SJSA1 (cell line): ENCODE measurements around the gene SDHD. TPM values are rescaled to one million over a fixed set of nuclear protein-coding genes. Genes with fewer than 3 reads are reported as not detected.
"Not testable (repeated sequence)": the region's sequence is repeated elsewhere in the genome, so short reads cannot be mapped to it uniquely, and the experiment has no call there.

ENCODE experiments used
- DNase-seq, 2 experiments: peaks; one replicate each; pipeline ENCODE4 v3.0.0-alpha.2; 2015 to 2020; ENCODE audit warnings: low spot score in 2 of 2, low read depth in 1 of 2
- H3K27ac ChIP-seq: fragments of 250-450 bp; sonication (Bioruptor Pico); 2 replicates; pipeline ENCODE4 v1.5.1; 2020; ENCODE audit warnings: mild to moderate bottlenecking, moderate library complexity
- H3K27me3 ChIP-seq: fragments of 250-450 bp; sonication (Bioruptor Pico); replicated peaks from 2 replicates; pipeline ENCODE4 v1.5.1; 2020; ENCODE audit warnings: mild to moderate bottlenecking, moderate library complexity
- H3K36me3 ChIP-seq: fragments of 250-450 bp; sonication (Bioruptor Pico); 2 replicates; pipeline ENCODE4 v1.5.1; 2020; ENCODE audit warnings: mild to moderate bottlenecking
- H3K4me1 ChIP-seq: fragments of 250-450 bp; sonication (Bioruptor Pico); replicated peaks from 2 replicates; pipeline ENCODE4 v1.6.1; 2021; ENCODE audit warnings: mild to moderate bottlenecking
- H3K4me3 ChIP-seq: fragments of 250-450 bp; sonication (Bioruptor Pico); 2 replicates; pipeline ENCODE4 v1.5.1; 2020; ENCODE audit warnings: mild to moderate bottlenecking
- H3K9me3 ChIP-seq: fragments of 250-450 bp; sonication (Bioruptor Pico); replicated peaks from 2 replicates; pipeline ENCODE4 v1.5.1; 2020; ENCODE audit warnings: mild to moderate bottlenecking
- total RNA-seq: library from RNA; depleted of rRNA; stranded (reverse); fragments of >200 nt; shearing (Covaris generic); gene quantifications from 2 replicates; pipeline ENCODE4 v1.2.3, GENCODE V29; 2014; rRNA removed

The SDHD gene
- 52.2 and 92.2 TPM in 2 replicates for total RNA-seq

DNA sequence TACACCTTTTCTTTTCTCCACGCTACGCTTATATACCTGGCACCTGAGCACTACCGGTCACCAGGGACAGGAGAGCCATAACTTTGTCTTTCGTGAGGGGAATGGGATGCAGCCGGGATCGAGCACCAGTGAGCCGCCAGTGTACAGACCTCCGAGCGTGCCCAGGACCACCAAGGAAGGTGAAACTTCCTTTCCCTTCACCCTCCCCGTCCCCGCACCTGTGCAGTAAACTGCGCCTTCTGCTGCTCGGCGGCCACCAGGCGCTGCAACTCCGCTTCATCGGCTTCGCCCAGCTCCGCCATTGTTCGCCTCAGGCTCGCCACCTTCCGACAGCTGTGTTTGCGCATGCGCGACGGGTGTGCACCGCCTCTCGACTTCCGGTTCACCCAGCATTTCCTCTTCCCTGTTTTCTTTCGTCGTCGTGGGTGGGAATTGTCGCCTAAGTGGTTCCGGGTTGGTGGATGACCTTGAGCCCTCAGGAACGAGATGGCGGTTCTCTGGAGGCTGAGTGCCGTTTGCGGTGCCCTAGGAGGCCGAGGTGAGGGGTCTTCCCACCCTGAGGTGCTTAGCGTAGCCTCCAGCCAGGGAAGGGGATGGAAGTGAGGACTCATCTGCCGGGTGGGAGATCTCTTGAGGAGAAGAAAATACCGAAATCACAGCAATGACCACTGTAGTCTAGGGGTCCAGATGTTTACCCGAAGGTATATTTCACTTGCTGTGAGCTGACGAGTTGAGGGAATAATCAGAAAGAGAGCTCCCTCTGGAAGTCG, at the start of gene SDHD, which contains the start of gene TIMM8B:
TSS of gene SDHD (plus strand) at position 452 of the 770 bp plus-strand sequence. CDS start at position 487, 35 bp downstream.
TSS of gene TIMM8B (minus strand) at position 335 of the 770 bp plus-strand sequence. CDS start at position 302, 33 bp downstream.
- Histone ChIP-seq H3K27me3 (no peaks in the 10 kb centered on the region), H3K4me3 (peak within 1 kb of the TSS; percentile 64), H3K36me3 (peaks cover 65% of the 10 kb centered on the region), H3K9me3 (no peaks in the 10 kb centered on the region), H3K27ac (peak within 1 kb of the TSS; percentile 53), H3K4me1 (peaks cover 16% of the 10 kb centered on the region)
- peak; percentile 80 to 90 for DNase-seq

DNA sequence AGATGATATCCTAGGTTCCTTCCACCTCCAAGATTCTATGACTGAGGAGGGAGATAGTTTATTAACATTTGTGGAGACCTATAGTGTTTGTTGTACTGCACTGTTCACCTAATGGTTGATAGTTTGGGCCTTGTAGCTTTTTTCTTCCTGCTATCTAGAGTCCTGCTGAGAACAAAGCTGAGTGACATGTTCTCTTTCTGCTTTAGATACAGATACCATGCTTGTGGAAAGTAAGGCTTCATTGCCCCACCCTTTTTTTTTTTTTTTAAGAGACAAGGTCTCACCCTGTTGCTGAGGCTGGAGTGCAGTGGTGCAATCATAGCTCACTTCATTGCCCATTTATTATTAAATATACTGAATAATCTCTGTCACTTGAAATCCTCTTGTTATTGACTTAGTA, 49.1 kb upstream of the SDHD start:
- H3K27me3 ChIP-seq: no peaks in the 10 kb centered on the region
- no peak overlapping the region for H3K27ac ChIP-seq
- H3K36me3 ChIP-seq: peaks cover 3% of the 10 kb centered on the region; the same call in 1 of the 2 replicates

DNA sequence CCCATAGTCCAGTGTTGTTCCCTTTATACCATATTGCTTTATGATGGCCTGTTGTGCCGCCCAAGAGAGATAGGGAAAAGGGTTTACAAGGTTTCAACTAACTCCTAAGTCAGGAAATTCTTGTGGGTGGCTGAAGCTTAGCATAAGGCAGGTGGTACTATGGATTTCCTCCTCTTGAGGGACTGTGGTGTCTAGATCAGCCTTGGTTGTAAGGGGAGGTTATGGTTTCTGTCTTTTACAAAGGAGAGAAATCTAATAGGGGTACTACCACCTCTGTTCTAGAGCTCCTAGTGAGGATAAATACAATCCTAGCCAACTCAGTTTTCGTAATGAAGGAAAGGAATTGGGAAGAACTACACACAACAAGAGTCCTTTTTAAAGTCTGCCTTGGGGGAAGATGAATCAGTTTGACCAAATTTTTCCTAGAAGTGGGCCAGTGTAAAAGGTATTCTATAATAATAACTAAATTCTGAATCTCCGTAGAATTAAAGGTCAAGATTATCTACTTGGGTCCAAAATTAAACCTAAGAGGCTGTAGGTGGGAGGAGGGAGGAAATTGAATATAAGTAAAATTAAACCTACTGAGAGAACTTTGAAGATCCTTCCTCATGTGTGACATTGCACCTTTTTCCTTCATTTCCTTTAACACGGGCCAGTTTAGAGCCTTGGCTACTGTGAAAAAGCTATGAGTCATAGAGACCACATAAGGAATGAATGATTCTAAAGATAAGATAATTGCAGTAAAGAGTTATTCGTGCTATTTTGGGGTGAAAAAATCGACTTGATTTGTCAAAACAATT, 44.3 kb upstream of the SDHD start:
- Histone ChIP-seq H3K9me3 (no peaks in the 10 kb centered on the region), H3K36me3 (peaks cover 7% of the 10 kb centered on the region; the same call in 1 of the 2 replicates), H3K27ac (no peak overlapping the region), H3K27me3 (no peaks in the 10 kb centered on the region), H3K4me3 (no peak overlapping the region), H3K4me1 (peaks cover 4% of the 10 kb centered on the region; the same call in 1 of the 2 replicates)
- DNase-seq: no peak

More for the DNA sequence above, 49.1 kb upstream of the SDHD start:
- no peak for DNase-seq
- no peak overlapping the region for H3K4me3 ChIP-seq
- no peaks in the 10 kb centered on the region for H3K9me3 ChIP-seq
- peaks cover 4% of the 10 kb centered on the region; the same call in 1 of the 2 replicates for H3K4me1 ChIP-seq

DNA sequence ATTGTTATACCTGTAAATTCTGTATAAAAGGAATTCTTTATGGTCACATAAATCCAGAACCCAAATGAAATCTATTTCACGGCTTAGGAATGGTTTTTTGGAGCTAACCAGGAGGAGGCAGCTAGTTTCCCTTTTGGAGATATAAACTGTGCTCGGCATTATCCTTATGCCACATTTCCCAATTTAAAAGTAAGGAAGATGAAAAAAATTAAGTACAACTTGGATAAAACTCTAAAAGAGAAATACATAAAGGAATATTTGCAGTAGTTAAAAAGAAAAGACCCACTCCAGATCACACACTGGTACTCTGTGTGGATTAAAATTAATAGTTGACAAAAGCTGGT, 43.7 kb upstream of the SDHD start:
- Histone ChIP-seq H3K27ac (no peak overlapping the region), H3K27me3 (no peaks in the 10 kb centered on the region), H3K4me3 (no peak overlapping the region), H3K4me1 (peaks cover 4% of the 10 kb centered on the region; the same call in 1 of the 2 replicates), H3K9me3 (no peaks in the 10 kb centered on the region), H3K36me3 (peaks cover 7% of the 10 kb centered on the region; the same call in 1 of the 2 replicates)
- DNase-seq: no peak

DNA sequence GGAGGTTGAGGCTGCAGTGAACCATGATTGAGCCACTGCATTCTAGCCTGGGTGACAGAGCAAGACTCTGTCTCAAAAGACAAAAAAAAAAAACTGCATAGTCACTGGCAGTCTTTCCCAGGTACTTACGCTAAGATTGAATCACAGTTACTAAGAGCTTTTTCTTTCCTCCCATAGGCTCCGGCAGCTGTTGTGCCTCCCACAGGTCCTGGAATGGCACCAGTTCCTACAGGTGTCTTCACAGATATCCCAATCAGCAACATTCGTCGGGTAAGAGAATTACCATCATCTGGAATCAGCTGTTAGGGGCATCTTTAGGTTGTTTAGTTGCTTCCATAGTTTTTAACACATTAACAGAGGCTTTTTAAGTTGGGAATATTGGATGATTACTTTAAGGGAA, 41.7 kb upstream of the SDHD start:
- Histone ChIP-seq H3K27me3 (no peaks in the 10 kb centered on the region), H3K4me1 (peaks cover 9% of the 10 kb centered on the region), H3K27ac (no peak overlapping the region), H3K9me3 (no peaks in the 10 kb centered on the region), H3K36me3 (0 out of 2 replicates have a peak, but pooled peaks cover 13% of the 10 kb centered on the region), H3K4me3 (no peak overlapping the region)
- no peak for DNase-seq

DNA sequence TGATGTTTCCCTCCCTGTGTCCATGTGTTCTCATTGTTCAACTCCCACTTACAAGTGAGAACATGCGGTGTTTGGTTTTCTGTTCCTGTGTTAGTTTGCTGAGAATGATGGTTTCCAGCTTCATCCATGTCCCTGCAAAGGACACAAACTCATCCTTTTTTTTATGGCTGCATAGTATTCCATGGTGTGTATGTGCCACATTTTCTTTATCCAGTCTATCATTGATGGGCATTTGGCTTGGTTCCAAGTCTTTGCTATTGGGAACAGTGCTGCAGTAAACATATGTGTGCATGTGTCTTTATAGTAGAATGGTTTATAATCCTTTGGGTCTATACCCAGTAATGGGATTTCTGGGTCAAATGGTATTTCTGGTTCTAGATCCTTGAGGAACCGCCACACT, 40.0 kb upstream of the SDHD start:
- 0 out of 2 replicates have a peak, but pooled peaks cover 13% of the 10 kb centered on the region for H3K36me3 ChIP-seq

DNA sequence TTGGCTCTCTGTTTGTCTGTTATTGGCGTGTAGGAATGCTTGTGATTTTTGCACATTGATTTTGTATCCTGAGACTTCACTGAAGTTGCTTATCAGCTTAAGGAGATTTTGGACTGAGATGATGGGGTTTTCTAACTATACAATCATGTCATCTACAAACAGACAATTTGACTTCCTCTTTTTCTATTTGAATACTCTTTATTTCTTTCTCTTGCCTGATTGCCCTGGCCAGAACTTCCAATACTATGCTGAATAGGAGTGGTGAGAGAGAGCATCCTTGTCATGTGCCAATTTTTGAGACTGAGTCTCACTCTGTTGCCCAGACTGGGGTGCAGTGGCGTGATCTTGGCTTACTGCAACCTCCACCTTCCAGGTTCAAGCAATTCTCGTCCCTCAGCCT, 38.4 kb upstream of the SDHD start:
- not testable (repeated sequence) for DNase-seq, H3K4me1 ChIP-seq, H3K27me3 ChIP-seq, H3K4me3 ChIP-seq, H3K27ac ChIP-seq, H3K9me3 ChIP-seq
- peaks cover 13% of the 10 kb centered on the region; the same call in 1 of the 2 replicates for H3K36me3 ChIP-seq

More for the DNA sequence above, 40.0 kb upstream of the SDHD start:
- not testable (repeated sequence) for H3K27ac ChIP-seq, H3K4me3 ChIP-seq, H3K27me3 ChIP-seq, DNase-seq, H3K4me1 ChIP-seq, H3K9me3 ChIP-seq

DNA sequence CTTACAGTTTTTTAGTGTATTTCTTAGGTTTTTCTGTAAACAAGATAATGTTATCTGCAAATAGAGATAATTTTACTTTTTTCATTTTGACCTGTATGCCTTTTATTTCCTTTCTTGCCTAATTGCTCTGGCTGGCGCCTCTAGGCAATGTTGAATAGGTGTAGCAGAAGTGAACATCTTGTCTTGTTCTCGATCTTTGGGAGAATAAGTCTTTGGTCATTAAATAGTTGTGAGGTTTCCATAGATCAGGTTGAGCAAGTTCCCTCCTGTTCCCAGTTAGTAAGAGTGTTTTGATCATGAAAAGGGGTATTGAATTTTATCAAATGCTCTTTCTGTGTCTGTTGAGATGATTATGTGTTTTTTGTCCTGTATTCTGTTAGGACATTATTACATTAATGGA, 36.9 kb upstream of the SDHD start:
- Histone ChIP-seq H3K4me1 (peaks cover 4% of the 10 kb centered on the region; the same call in 1 of the 2 replicates), H3K27me3 (no peaks in the 10 kb centered on the region), H3K4me3 (no peak overlapping the region), H3K9me3 (no peaks in the 10 kb centered on the region), H3K27ac (no peak overlapping the region), H3K36me3 (peaks cover 10% of the 10 kb centered on the region; the same call in 1 of the 2 replicates)
- no peak for DNase-seq

DNA sequence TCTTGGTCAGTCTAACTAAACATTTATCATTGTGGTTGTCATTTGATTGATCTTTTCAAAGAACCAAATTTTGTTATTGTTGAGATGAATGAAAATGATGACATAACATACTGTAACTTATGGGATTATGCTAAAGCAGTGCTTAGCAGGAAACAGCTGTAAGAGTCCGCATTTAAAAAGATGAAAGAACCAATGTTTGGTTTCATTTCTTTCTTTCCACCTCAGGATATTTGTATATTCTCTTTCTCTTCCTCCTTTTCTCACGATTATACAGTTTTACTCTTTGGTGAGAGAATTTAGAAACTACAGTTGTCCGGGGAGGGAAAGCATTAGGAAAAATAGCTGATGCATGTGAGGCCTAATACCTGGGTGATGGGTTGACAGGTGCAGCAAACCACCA, 36.0 kb upstream of the SDHD start:
- Histone ChIP-seq H3K4me1 (peaks cover 4% of the 10 kb centered on the region; the same call in 1 of the 2 replicates), H3K9me3 (no peaks in the 10 kb centered on the region), H3K4me3 (no peak overlapping the region), H3K36me3 (peaks cover 10% of the 10 kb centered on the region; the same call in 1 of the 2 replicates), H3K27ac (no peak overlapping the region), H3K27me3 (no peaks in the 10 kb centered on the region)
- DNase-seq: no peak

DNA sequence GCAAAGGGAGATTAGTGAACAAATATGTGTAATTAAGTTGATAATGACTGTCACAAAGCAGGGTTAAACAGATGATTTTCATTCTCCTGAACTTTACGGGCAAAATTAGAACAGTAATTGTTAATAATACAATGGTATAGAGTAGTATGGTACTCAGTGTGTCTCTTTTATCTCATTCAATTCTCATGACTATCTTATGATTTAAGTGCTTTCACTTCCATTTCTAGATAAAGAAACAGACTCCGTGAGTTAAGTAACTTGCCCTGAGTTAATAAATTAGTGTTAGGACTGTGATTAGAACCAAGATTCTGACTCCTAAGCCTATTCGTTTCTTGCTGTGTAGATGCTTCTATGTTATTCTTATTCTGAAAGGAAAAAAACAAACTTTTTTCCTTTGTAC, 34.9 kb upstream of the SDHD start:
- peaks cover 4% of the 10 kb centered on the region; the same call in 1 of the 2 replicates for H3K4me1 ChIP-seq
- H3K4me3 ChIP-seq: no peak overlapping the region
- H3K27ac ChIP-seq: no peak overlapping the region
- H3K36me3 ChIP-seq: peaks cover 10% of the 10 kb centered on the region; the same call in 1 of the 2 replicates
- no peaks in the 10 kb centered on the region for H3K27me3 ChIP-seq
- H3K9me3 ChIP-seq: no peaks in the 10 kb centered on the region
- DNase-seq: no peak

DNA sequence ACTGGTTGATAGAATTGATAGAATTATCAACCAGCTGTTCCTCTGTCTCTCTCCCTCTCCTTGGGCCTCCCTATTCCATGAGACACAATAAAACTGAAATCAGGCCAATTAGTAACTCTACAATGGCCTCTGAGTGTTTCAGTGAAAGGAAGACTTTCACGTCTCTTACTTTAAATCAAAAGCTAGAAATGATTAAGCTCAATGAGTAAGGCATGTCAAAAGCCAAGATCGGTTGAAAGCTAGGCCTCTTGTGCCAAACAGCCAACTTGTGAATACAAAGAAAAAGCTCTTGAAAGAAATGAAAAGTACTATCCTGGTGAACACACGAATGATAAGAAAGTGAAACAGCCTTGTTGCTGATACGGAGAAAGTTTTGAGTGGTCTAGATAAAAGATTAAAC, 29.5 kb upstream of the SDHD start:
- no peak overlapping the region for H3K27ac ChIP-seq
- H3K4me1 ChIP-seq: no peaks in the 10 kb centered on the region
- H3K4me3 ChIP-seq: no peak overlapping the region
- H3K9me3 ChIP-seq: no peaks in the 10 kb centered on the region
- no peak for DNase-seq
- H3K36me3 ChIP-seq: peaks cover 7% of the 10 kb centered on the region
- H3K27me3 ChIP-seq: no peaks in the 10 kb centered on the region

DNA sequence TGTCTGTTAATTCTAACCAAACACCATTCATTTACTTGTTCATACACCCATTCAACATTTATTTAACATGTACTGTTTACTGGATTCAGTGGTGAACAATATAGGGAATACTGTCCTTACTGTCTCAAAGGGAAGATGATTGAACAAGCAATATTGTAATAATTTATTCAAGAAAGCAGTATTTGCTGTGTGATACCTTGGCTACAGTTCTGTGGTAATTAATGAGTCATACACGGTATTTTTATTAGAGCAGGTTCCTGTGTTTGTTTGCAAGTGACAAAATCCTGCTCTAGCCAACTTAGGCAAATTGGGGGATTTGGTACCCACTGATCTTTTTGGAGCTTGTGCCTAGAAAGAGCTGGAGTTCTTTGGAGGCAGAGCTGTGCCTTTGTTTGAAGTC, 28.6 kb upstream of the SDHD start:
- Histone ChIP-seq H3K4me1 (peaks cover 3% of the 10 kb centered on the region; the same call in 1 of the 2 replicates), H3K36me3 (peaks cover 5% of the 10 kb centered on the region; the same call in 1 of the 2 replicates)

DNA sequence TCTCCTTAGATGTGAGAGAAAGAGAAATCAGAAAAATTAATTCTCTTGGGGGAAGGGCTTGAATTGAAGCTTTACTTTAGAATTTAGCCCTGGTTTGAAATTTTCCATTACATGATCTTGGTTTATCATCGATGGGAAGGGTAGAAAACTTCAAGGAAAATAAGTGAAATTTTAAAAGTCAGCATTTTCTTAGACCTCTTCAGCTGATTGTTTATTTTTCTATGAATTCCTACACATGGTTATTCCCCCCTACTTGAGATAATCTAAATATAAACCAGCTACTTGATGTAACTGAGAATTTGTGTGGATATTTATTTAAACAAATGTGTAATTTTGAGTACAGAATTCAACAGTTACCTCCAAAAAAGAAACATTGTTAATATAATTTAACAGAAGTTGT, 23.8 kb upstream of the SDHD start:
- no peak for DNase-seq
- Histone ChIP-seq H3K4me1 (peaks cover 3% of the 10 kb centered on the region; the same call in 1 of the 2 replicates), H3K36me3 (peaks cover 5% of the 10 kb centered on the region; the same call in 1 of the 2 replicates), H3K27ac (no peak overlapping the region), H3K9me3 (no peaks in the 10 kb centered on the region), H3K4me3 (no peak overlapping the region), H3K27me3 (no peaks in the 10 kb centered on the region)

More for the DNA sequence above, 28.6 kb upstream of the SDHD start:
- no peaks in the 10 kb centered on the region for H3K9me3 ChIP-seq
- DNase-seq: no peak
- H3K27me3 ChIP-seq: no peaks in the 10 kb centered on the region
- no peak overlapping the region for H3K27ac ChIP-seq
- no peak overlapping the region for H3K4me3 ChIP-seq
